Endodermal cell (in vitro differentiated cells): ENCODE measurements around the gene DCDC2. TPM values are rescaled to one million over a fixed set of nuclear protein-coding genes. Genes with fewer than 3 reads are reported as not detected.

ENCODE experiments used
- DNase-seq: peaks from one replicate; pipeline ENCODE4 v3.0.0-alpha.2; 2017
- H3K27ac ChIP-seq: 2 replicates; pipeline ENCODE4 v1.5.1; 2013; ENCODE audit warnings: mild to moderate bottlenecking, low read depth, low read length, moderate library complexity
- H3K27me3 ChIP-seq: 2 replicates; pipeline ENCODE4 v1.6.1; 2013; ENCODE audit warnings: mild to moderate bottlenecking, low read length, moderate library complexity; ENCODE audit not compliant: insufficient read depth, control insufficient read depth, poor library complexity, severe bottlenecking
- H3K36me3 ChIP-seq: 2 replicates; pipeline ENCODE4 v1.7.0; 2013; ENCODE audit warnings: mild to moderate bottlenecking, low read length, moderate library complexity; ENCODE audit not compliant: control insufficient read depth, insufficient read depth
- H3K4me1 ChIP-seq: one replicate; pipeline ENCODE4 v1.7.0; 2013; ENCODE audit warnings: low read length; ENCODE audit not compliant: control insufficient read depth, insufficient read depth
- H3K4me3 ChIP-seq: 2 replicates; pipeline ENCODE4 v1.5.1; 2013; ENCODE audit warnings: mild to moderate bottlenecking, low read length, moderate library complexity
- H3K9ac ChIP-seq: 2 replicates; pipeline ENCODE4 v1.6.1; 2013; ENCODE audit warnings: mild to moderate bottlenecking, low read length, moderate library complexity; ENCODE audit not compliant: poor library complexity, severe bottlenecking; ENCODE audit errors: extremely low read depth
- H3K9me3 ChIP-seq: 2 replicates; pipeline ENCODE4 v1.6.1; 2013; ENCODE audit warnings: mild to moderate bottlenecking, low read length, moderate library complexity; ENCODE audit not compliant: control insufficient read depth
- H3K27ac Mint-ChIP-seq: 2 replicates; pipeline ENCODE4 v1.8.0; 2020; ENCODE audit warnings: mixed read lengths
- H3K27me3 Mint-ChIP-seq: 2 replicates; pipeline ENCODE4 v1.8.0; 2021; ENCODE audit warnings: mild to moderate bottlenecking, mixed read lengths; ENCODE audit not compliant: insufficient read depth
- H3K36me3 Mint-ChIP-seq: 2 replicates; pipeline ENCODE4 v1.8.0; 2020; ENCODE audit warnings: low read depth, mixed read lengths
- H3K4me1 Mint-ChIP-seq: 2 replicates; pipeline ENCODE4 v1.8.0; 2020; ENCODE audit warnings: mixed read lengths
- H3K4me3 Mint-ChIP-seq: 2 replicates; pipeline ENCODE4 v1.8.0; 2020; ENCODE audit warnings: mild to moderate bottlenecking, moderate library complexity, mixed read lengths
- H3K9me3 Mint-ChIP-seq: 2 replicates; pipeline ENCODE4 v1.8.0; 2020; ENCODE audit warnings: mild to moderate bottlenecking, mixed read lengths
- CTCF ChIP-seq: fragments of 200-600 bp; sonication (generic); conservative IDR thresholded peaks from 2 replicates; pipeline ENCODE4 v1.5.0; 2021; ENCODE audit warnings: antibody characterized with exemption, mild to moderate bottlenecking
- WGBS, 2 experiments: methylation state at CpG; one replicate each; pipeline versions ENCODE4 v1.1.5 to v1.1.7; 2013; ENCODE audit warnings: missing lambda C conversion rate in 2 of 2, mixed read lengths in 1 of 2; ENCODE audit not compliant: insufficient coverage in 1 of 2, insufficient read length in 1 of 2; 5-methylcytosine and 5-hydroxymethylcytosine counted together
- total RNA-seq, 2 donors: library from RNA; stranded (reverse); fragmentation: NEBNext Ultra II Directional in 1 of 2; extraction: Animal tissue kit (Norgen Biotek cat#: 25700) in 1 of 2; gene quantifications; 2 replicates in 1 of 2; 3 replicates in 1 of 2; pipeline ENCODE4 v1.2.1, GENCODE V29; 2021

The DCDC2 gene
- total RNA-seq, 2 donors from 2014 or later, result 0.49 to 1.4 TPM

GRCh38 chr6:24231438-24231977 is 126.4 kb downstream of the DCDC2 start:
- WGBS, 2 experiments, result 58 to 80% methylated on average over 1 to 2 of the region's 2 CpGs
- Mint-ChIP-seq H3K4me1 (peaks cover 28% of the 10 kb centered on the region), H3K4me3 (no peak overlapping the region), H3K27ac (no peak overlapping the region), H3K27me3 (no peaks in the 10 kb centered on the region), H3K9me3 (no peaks in the 10 kb centered on the region), H3K36me3 (no peaks in the 10 kb centered on the region)
- H3K9ac ChIP-seq, result no peak overlapping the region
- no peaks in the 10 kb centered on the region for H3K9me3 ChIP-seq
- no peak overlapping the region for H3K27ac ChIP-seq
- DNase-seq, result no peak
- no peak for TF ChIP-seq CTCF
- H3K36me3 ChIP-seq, result no peaks in the 10 kb centered on the region
- no peaks in the 10 kb centered on the region for H3K27me3 ChIP-seq
- H3K4me1 ChIP-seq, result peaks cover 7% of the 10 kb centered on the region
- no peak overlapping the region for H3K4me3 ChIP-seq

- H3K4me3 Mint-ChIP-seq, result no peak overlapping the region
- Histone ChIP-seq H3K27me3 (no peaks in the 10 kb centered on the region), H3K4me1 (peaks cover 7% of the 10 kb centered on the region), H3K36me3 (no peaks in the 10 kb centered on the region), H3K9ac (no peak overlapping the region), H3K4me3 (no peak overlapping the region), H3K27ac (no peak overlapping the region), H3K9me3 (no peaks in the 10 kb centered on the region)
- no peaks in the 10 kb centered on the region for H3K9me3 Mint-ChIP-seq
- H3K4me1 Mint-ChIP-seq, result peaks cover 28% of the 10 kb centered on the region
- WGBS, 2 experiments, result 94 to 100% methylated on average over 2 to 3 of the region's 3 CpGs
- TF ChIP-seq CTCF, result no peak
- no peaks in the 10 kb centered on the region for H3K27me3 Mint-ChIP-seq
- no peak for DNase-seq
- no peaks in the 10 kb centered on the region for H3K36me3 Mint-ChIP-seq
- H3K27ac Mint-ChIP-seq, result no peak overlapping the region
Observed at GRCh38 chr6:24229696-24230405, 128.0 kb downstream of the DCDC2 start.

GRCh38 chr6:24228681-24229255 is 129.1 kb downstream of the DCDC2 start:
- H3K27me3 Mint-ChIP-seq, result no peaks in the 10 kb centered on the region
- H3K4me3 ChIP-seq, result no peak overlapping the region
- no peaks in the 10 kb centered on the region for H3K9me3 Mint-ChIP-seq
- TF ChIP-seq CTCF, result no peak
- H3K4me3 Mint-ChIP-seq, result no peak overlapping the region
- H3K36me3 Mint-ChIP-seq, result no peaks in the 10 kb centered on the region
- H3K4me1 ChIP-seq, result peaks cover 7% of the 10 kb centered on the region
- DNase-seq, result no peak
- no peaks in the 10 kb centered on the region for H3K27me3 ChIP-seq
- H3K4me1 Mint-ChIP-seq, result peaks cover 28% of the 10 kb centered on the region
- H3K9me3 ChIP-seq, result no peaks in the 10 kb centered on the region
- 91 to 100% methylated on average over 2 to 3 of the region's 3 CpGs for WGBS, 2 experiments
- H3K27ac Mint-ChIP-seq, result no peak overlapping the region
- no peaks in the 10 kb centered on the region for H3K36me3 ChIP-seq
- no peak overlapping the region for H3K27ac ChIP-seq
- no peak overlapping the region for H3K9ac ChIP-seq
